GM12878 (cell line): Measurements from ENCODE around the gene AIRE. TPM values are rescaled to one million over a fixed set of nuclear protein-coding genes. Genes with fewer than 3 reads are reported as not detected.

Experiments used
- ATAC-seq: fragments of 200-7000 bp; cut with Tn5 transposase; 3 replicates; pipeline ENCODE4 v1.9.1; 2020; ENCODE audit warnings: mild to moderate bottlenecking, moderate library complexity
- BruUV-seq: library from RNA; stranded (reverse); fragments of 400-500 nt; replicated peaks from 2 replicates; lab custom pipeline; 2021; lab: Mats Ljungman, UMichigan
- CTCF ChIA-PET: fragments of 300-600 bp; sonication (Branson Sonifier 250); formaldehyde crosslinking; extraction: SDS; loops from one replicate; lab custom pipeline; 2021; ENCODE audit warnings: inconsistent platforms; lab: Yijun Ruan, JAX
- POLR2A ChIA-PET: fragments of 350-600 bp; formaldehyde crosslinking; extraction: SDS; loops from one replicate; lab custom pipeline; 2021; ENCODE audit warnings: inconsistent platforms; lab: Charles Lee
- RAD21 ChIA-PET: fragments of 300-600 bp; sonication (Branson Sonifier 250); formaldehyde crosslinking; loops from one replicate; lab custom pipeline; 2023; ENCODE audit warnings: antibody characterized with exemption; ENCODE audit not compliant: unreplicated experiment; lab: Charles Lee
- SMC1A ChIA-PET: fragments of 300-600 bp; sonication (Branson Sonifier 250); formaldehyde crosslinking; loops from one replicate; lab custom pipeline; 2023; ENCODE audit not compliant: unreplicated experiment, uncharacterized antibody; lab: Charles Lee
- DNase-seq: peaks from one replicate; pipeline ENCODE4 v3.0.0-alpha.2; 2011; ENCODE audit warnings: low read depth, low spot score
- FAIRE-seq: peaks from 3 replicates; lab custom pipeline; 2011; peaks lifted over from hg19 to GRCh38; lab: Jason Lieb, UNC
- H2AFZ ChIP-seq: 2 replicates; pipeline ENCODE4 v1.6.0; 2011; ENCODE audit warnings: low read depth, low read length, control low read depth; ENCODE audit not compliant: control insufficient read depth
- H3K27ac ChIP-seq: 2 replicates; pipeline ENCODE4 v1.5.1; 2011; ENCODE audit warnings: control low read depth; ENCODE audit not compliant: control insufficient read depth, insufficient read depth
- H3K27me3 ChIP-seq, 2 experiments: replicated peaks in 1 of 2; 2 replicates each; pipeline versions ENCODE4 v1.6.0 to v1.6.1; 2011; ENCODE audit warnings: low read length in 1 of 2; ENCODE audit not compliant: control insufficient read depth in 2 of 2, insufficient read depth in 2 of 2
- H3K36me3 ChIP-seq, 2 experiments: 2 replicates each; pipeline ENCODE4 v1.5.1; 2011; ENCODE audit warnings: low read length in 1 of 2; ENCODE audit not compliant: control insufficient read depth in 2 of 2, insufficient read depth in 2 of 2
- H3K4me1 ChIP-seq: 2 replicates; pipeline ENCODE4 v1.6.1; 2011; ENCODE audit warnings: mild to moderate bottlenecking, low read length, moderate library complexity, mixed read lengths; ENCODE audit not compliant: control insufficient read depth, insufficient read depth
- H3K4me2 ChIP-seq: 2 replicates; pipeline ENCODE4 v1.6.0; 2011; ENCODE audit warnings: control low read depth; ENCODE audit not compliant: control insufficient read depth, insufficient read depth
- H3K4me3 ChIP-seq: fragments of 200-600 bp; sonication (generic); 2 replicates; pipeline ENCODE4 v1.5.1; 2016
- H3K79me2 ChIP-seq: 2 replicates; pipeline ENCODE4 v1.6.0; 2011; ENCODE audit warnings: low read length; ENCODE audit not compliant: control insufficient read depth, insufficient read depth
- H3K9ac ChIP-seq: 2 replicates; pipeline ENCODE4 v1.8.0; 2011; ENCODE audit warnings: low read length, control low read depth, mixed read lengths; ENCODE audit not compliant: control insufficient read depth, insufficient read depth
- H3K9me3 ChIP-seq: replicated peaks from 3 replicates; pipeline ENCODE4 v1.5.1; 2011; ENCODE audit warnings: mild to moderate bottlenecking, low read length; ENCODE audit not compliant: control insufficient read depth, insufficient read depth
- H4K20me1 ChIP-seq: 2 replicates; pipeline ENCODE4 v1.6.0; 2011; ENCODE audit not compliant: control insufficient read depth, insufficient read depth
- CHD2 ChIP-seq: IDR thresholded peaks from 2 replicates; pipeline ENCODE4 v1.6.1; 2011; ENCODE audit warnings: low read depth, low read length, improper control_type of control experiment, borderline replicate concordance
- IKZF2 ChIP-seq, 2 experiments: fragments of 450-650 bp; IDR thresholded peaks; 2 replicates each; pipeline ENCODE4 v1.6.1; 2017; ENCODE audit warnings: mild to moderate bottlenecking in 2 of 2, moderate library complexity in 2 of 2
- MTA3 ChIP-seq: IDR thresholded peaks from 2 replicates; pipeline ENCODE4 v1.6.1; 2012; ENCODE audit warnings: low read length, inconsistent platforms, borderline replicate concordance
- NFYB ChIP-seq: IDR thresholded peaks from 2 replicates; pipeline ENCODE4 v1.6.1; 2011; ENCODE audit warnings: low read depth, mild to moderate bottlenecking, low read length, improper control_type of control experiment, moderate library complexity; ENCODE audit not compliant: insufficient read depth
- PML ChIP-seq: IDR thresholded peaks from 2 replicates; pipeline ENCODE4 v1.6.1; 2012; ENCODE audit warnings: low read length, inconsistent platforms
- RB1 ChIP-seq: fragments of 450-650 bp; formaldehyde crosslinking; IDR thresholded peaks from 2 replicates; pipeline ENCODE4 v1.6.1; 2017; ENCODE audit warnings: mild to moderate bottlenecking, borderline replicate concordance
- TAF1 ChIP-seq: IDR thresholded peaks from 2 replicates; pipeline ENCODE4 v1.6.1; 2011; ENCODE audit warnings: mild to moderate bottlenecking, low read depth, low read length, borderline replicate concordance
- ZBED1 ChIP-seq: IDR thresholded peaks from 2 replicates; pipeline ENCODE4 v1.6.1; 2016; ENCODE audit warnings: borderline replicate concordance
- ZNF24 ChIP-seq: fragments of 450-650 bp; IDR thresholded peaks from 2 replicates; pipeline ENCODE4 v1.6.1; 2017; ENCODE audit warnings: antibody characterized with exemption, mild to moderate bottlenecking
- ZNF622 ChIP-seq: fragments of 450-650 bp; IDR thresholded peaks from 2 replicates; pipeline ENCODE4 v1.6.1; 2017; ENCODE audit warnings: mild to moderate bottlenecking, inconsistent platforms
- WGBS: methylation state at CpG from one replicate; pipeline ENCODE4 v1.1.6; 2016; ENCODE audit warnings: low lambda C conversion rate; ENCODE audit not compliant: insufficient replicate concordance, insufficient coverage; ENCODE audit errors: missing lambda C conversion rate; 5-methylcytosine and 5-hydroxymethylcytosine counted together
- in situ Hi-C: fragments of 300-500 bp; cut with MboI; formaldehyde crosslinking; loops from 9 replicates; pipeline ENCODE4 v1.14.3; 2018; ENCODE audit warnings: mixed read lengths
- intact Hi-C: fragments of 100-400 bp; cut with micrococcal nuclease; formaldehyde crosslinking; loops from one replicate; pipeline ENCODE4 v1.14.2; 2022; ENCODE audit not compliant: unreplicated experiment
- polyA plus RNA-seq, 11 experiments: library from polyadenylated mRNA; depleted of rRNA in 4 of 11; unstranded in 6 of 11; stranded (reverse) in 5 of 11; fragments of >200 nt; fragmentation: Nextera tagmentation in 4 of 11; fragmentation: Illumina TruSeq in 1 of 11; extraction: Ambion mirVana in 4 of 11; extraction: Trizol in 1 of 11; gene quantifications; 1 replicate in 1 of 11; 2 replicates in 10 of 11; pipeline versions ENCODE4 v1.2.1 to v1.2.3, GENCODE V29; 2011 to 2016; ENCODE audit warnings: inconsistent platforms in 2 of 11, missing spikeins in 2 of 11, low read depth in 1 of 11
- total RNA-seq, 4 experiments: library from RNA; depleted of rRNA in 3 of 4; stranded (reverse); fragments of >200 nt in 3 of 4; fragmentation: Illumina TruSeq in 1 of 4; extraction: Trizol in 1 of 4; gene quantifications; 2 replicates each; pipeline versions ENCODE4 v1.2.1 to v1.2.3, GENCODE V29; 2013 to 2021
- TF ChIP-seq, protein P1 (sequence below): IDR thresholded peaks from 2 replicates; pipeline ENCODE4 v1.6.1; 2012; ENCODE audit warnings: low read depth, low read length, improper control_type of control experiment
- TF ChIP-seq, protein P2 (sequence below): fragments of 450-650 bp; IDR thresholded peaks from 2 replicates; pipeline ENCODE4 v1.6.1; 2017; ENCODE audit warnings: low read depth, mild to moderate bottlenecking, moderate library complexity

AIRE gene
- total and polyA plus RNA-seq, 10 of the 15 experiments (the other 5 are each of a cell fraction or from before 2014, with no cell fraction given): 0.05 to 0.10 TPM; not detected in 8

- ChIA-PET SMC1A (no interaction called here), POLR2A (interaction anchor here (1.3 kb wide), 1 partner anchor 12 kb away, joined by 3 read pairs; no protein-coding TSS in a partner anchor), CTCF (no interaction called here), RAD21 (no interaction called here)
- DNase-seq (no peak), FAIRE-seq (no peak), ATAC-seq (no peak)
- no peak overlapping the region for H2AFZ ChIP-seq
- no peak overlapping the region for H3K4me2 ChIP-seq
- no peaks in the 10 kb centered on the region for H3K36me3 ChIP-seq
- peaks cover 6% of the 10 kb centered on the region; the same call in 1 of the 2 replicates for H3K4me1 ChIP-seq
- H3K9me3 ChIP-seq: no peaks in the 10 kb centered on the region
- intact Hi-C loops (no loop called here), in situ Hi-C loops (no loop called here)
- no peak overlapping the region for H3K27ac ChIP-seq
- no peak for TF ChIP-seq TAF1
- no peak for TF ChIP-seq ZBED1
- TF ChIP-seq NFYB: no peak
- no peak for TF ChIP-seq MTA3
- TF ChIP-seq, protein P1, sequence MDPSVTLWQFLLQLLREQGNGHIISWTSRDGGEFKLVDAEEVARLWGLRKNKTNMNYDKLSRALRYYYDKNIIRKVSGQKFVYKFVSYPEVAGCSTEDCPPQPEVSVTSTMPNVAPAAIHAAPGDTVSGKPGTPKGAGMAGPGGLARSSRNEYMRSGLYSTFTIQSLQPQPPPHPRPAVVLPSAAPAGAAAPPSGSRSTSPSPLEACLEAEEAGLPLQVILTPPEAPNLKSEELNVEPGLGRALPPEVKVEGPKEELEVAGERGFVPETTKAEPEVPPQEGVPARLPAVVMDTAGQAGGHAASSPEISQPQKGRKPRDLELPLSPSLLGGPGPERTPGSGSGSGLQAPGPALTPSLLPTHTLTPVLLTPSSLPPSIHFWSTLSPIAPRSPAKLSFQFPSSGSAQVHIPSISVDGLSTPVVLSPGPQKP: no peak
- TF ChIP-seq ZNF622: no peak
- no peak for TF ChIP-seq CHD2
- no peak for TF ChIP-seq PML
- no peak for TF ChIP-seq ZNF24
- TF ChIP-seq IKZF2 (IDR thresholded peaks at IDR 0.05): no peak
- TF ChIP-seq, protein P2, sequence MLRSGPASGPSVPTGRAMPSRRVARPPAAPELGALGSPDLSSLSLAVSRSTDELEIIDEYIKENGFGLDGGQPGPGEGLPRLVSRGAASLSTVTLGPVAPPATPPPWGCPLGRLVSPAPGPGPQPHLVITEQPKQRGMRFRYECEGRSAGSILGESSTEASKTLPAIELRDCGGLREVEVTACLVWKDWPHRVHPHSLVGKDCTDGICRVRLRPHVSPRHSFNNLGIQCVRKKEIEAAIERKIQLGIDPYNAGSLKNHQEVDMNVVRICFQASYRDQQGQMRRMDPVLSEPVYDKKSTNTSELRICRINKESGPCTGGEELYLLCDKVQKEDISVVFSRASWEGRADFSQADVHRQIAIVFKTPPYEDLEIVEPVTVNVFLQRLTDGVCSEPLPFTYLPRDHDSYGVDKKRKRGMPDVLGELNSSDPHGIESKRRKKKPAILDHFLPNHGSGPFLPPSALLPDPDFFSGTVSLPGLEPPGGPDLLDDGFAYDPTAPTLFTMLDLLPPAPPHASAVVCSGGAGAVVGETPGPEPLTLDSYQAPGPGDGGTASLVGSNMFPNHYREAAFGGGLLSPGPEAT: no peak
- TF ChIP-seq RB1: no peak
- H4K20me1 ChIP-seq: no peaks in the 10 kb centered on the region
- no peaks in the 10 kb centered on the region for H3K79me2 ChIP-seq
- no TSS peak for BruUV-seq
- 32% methylated on average over 11 of the region's 11 CpGs for WGBS
- H3K4me3 ChIP-seq: no peak overlapping the region
- no peak overlapping the region for H3K9ac ChIP-seq
- H3K27me3 ChIP-seq: no peaks in the 10 kb centered on the region
Measured at GRCh38 chr21:44283948-44284347, 1.7 kb upstream of the AIRE start.
